A673 (cell line): Measurements from ENCODE around the gene AP4B1. TPM values are rescaled to one million over a fixed set of nuclear protein-coding genes. Genes with fewer than 3 reads are reported as not detected.
A peak's percentile ranks its signal among the peaks of the same experiment; 100 is the strongest.

Experiments used
- BruUV-seq: library from RNA; stranded (reverse); fragments of 400-500 nt; replicated peaks from 2 replicates; lab custom pipeline; 2021; lab: Mats Ljungman, UMichigan
- CTCF ChIA-PET: fragments of 300-600 bp; sonication (Branson Sonifier 250); formaldehyde crosslinking; loops from one replicate; lab custom pipeline; 2022; ENCODE audit warnings: antibody characterized with exemption; lab: Charles Lee
- POLR2A ChIA-PET: fragments of 300-600 bp; sonication (Branson Sonifier 250); formaldehyde crosslinking; loops from one replicate; lab custom pipeline; 2022; ENCODE audit warnings: antibody characterized with exemption; ENCODE audit not compliant: low non-redundant PET; lab: Charles Lee
- DNase-seq: peaks from one replicate; pipeline ENCODE4 v3.0.0-alpha.2; 2015; ENCODE audit warnings: low spot score
- H3K27ac ChIP-seq: fragments of 200-600 bp; sonication (generic); 2 replicates; pipeline ENCODE4 v1.5.1; 2016; ENCODE audit warnings: mixed run types, low read depth, mild to moderate bottlenecking, mixed read lengths, antibody characterized with exemption, low read length; ENCODE audit not compliant: poor library complexity, severe bottlenecking
- H3K27me3 ChIP-seq: fragments of 200-600 bp; sonication (generic); replicated peaks from 2 replicates; pipeline ENCODE4 v1.6.1; 2017; ENCODE audit warnings: mixed run types, low read depth, mild to moderate bottlenecking, mixed read lengths, antibody characterized with exemption, low read length; ENCODE audit not compliant: insufficient read depth, poor library complexity
- H3K36me3 ChIP-seq: fragments of 200-600 bp; sonication (generic); 2 replicates; pipeline ENCODE4 v1.6.1; 2016; ENCODE audit warnings: mixed run types, mild to moderate bottlenecking, mixed read lengths, antibody characterized with exemption, low read length; ENCODE audit not compliant: insufficient read depth, poor library complexity, severe bottlenecking
- H3K4me1 ChIP-seq: fragments of 200-600 bp; sonication (generic); 2 replicates; pipeline ENCODE4 v1.6.1; 2017; ENCODE audit warnings: mixed run types, mild to moderate bottlenecking, mixed read lengths, antibody characterized with exemption, low read length; ENCODE audit not compliant: insufficient read depth, poor library complexity, severe bottlenecking
- H3K4me3 ChIP-seq: fragments of 200-600 bp; sonication (generic); 2 replicates; pipeline ENCODE4 v1.5.1; 2016; ENCODE audit warnings: low read depth, mixed run types, mild to moderate bottlenecking, mixed read lengths, low read length; ENCODE audit not compliant: poor library complexity, severe bottlenecking
- H3K9me3 ChIP-seq: fragments of 200-600 bp; sonication (generic); 2 replicates; pipeline ENCODE4 v1.6.1; 2016; ENCODE audit warnings: mixed run types, low read depth, mild to moderate bottlenecking, mixed read lengths, antibody characterized with exemption, low read length; ENCODE audit not compliant: poor library complexity, severe bottlenecking
- CTCF ChIP-seq: fragments of 300-800, 200-600 bp; sonication (generic); conservative IDR thresholded peaks from 2 replicates; pipeline ENCODE4 v1.5.1; 2017; ENCODE audit warnings: low read depth, mild to moderate bottlenecking, antibody characterized with exemption, low read length, moderate library complexity, mixed read lengths
- EZH2 ChIP-seq: fragments of 200-600 bp; sonication (generic); IDR thresholded peaks from 2 replicates; pipeline ENCODE4 v1.6.1; 2017; ENCODE audit warnings: borderline replicate concordance, low read depth, mild to moderate bottlenecking, mixed read lengths, antibody characterized with exemption, low read length; ENCODE audit not compliant: poor library complexity, severe bottlenecking
- intact Hi-C: fragments of 100-400 bp; cut with micrococcal nuclease; formaldehyde crosslinking; loops from one replicate; pipeline ENCODE4 v1.10.0; 2022; ENCODE audit not compliant: unreplicated experiment
- total RNA-seq: library from RNA; stranded (reverse); gene quantifications from 2 replicates; pipeline ENCODE4 v1.2.3, GENCODE V29; 2021

AP4B1 gene
- total RNA-seq, 1 experiment from 2014 or later, result 48.9 TPM

- Histone ChIP-seq H3K9me3 (no peaks in the 10 kb centered on the region), H3K4me3 (no peak overlapping the region), H3K27ac (peak overlapping the region; percentile 52), H3K27me3 (no peaks in the 10 kb centered on the region), H3K4me1 (peaks cover 19% of the 10 kb centered on the region), H3K36me3 (peaks cover 27% of the 10 kb centered on the region)
- ChIA-PET POLR2A (no interaction called here), CTCF (no interaction called here)
- peak; percentile 91 for DNase-seq
- intact Hi-C loops, result no loop called here
- no peak for TF ChIP-seq CTCF
- TF ChIP-seq EZH2, result no peak
- no TSS peak for BruUV-seq
Observed at GRCh38 chr1:113891631-113892220, 12.9 kb downstream of the AP4B1 start.

GRCh38 chr1:113890816-113891215, 13.8 kb downstream of the AP4B1 start:
- no TSS peak for BruUV-seq

GRCh38 chr1:113887402-113888175, 17.0 kb downstream of the AP4B1 start, which contains the start of gene BCL2L15:
Gene BCL2L15, minus strand, starts transcription at chr1:113887581. Its CDS starts 206 bp downstream, at chr1:113887375.
- POLR2A ChIA-PET, result no interaction called here

More at GRCh38 chr1:113890816-113891215, 13.8 kb downstream of the AP4B1 start:
- H3K36me3 ChIP-seq, result peaks cover 18% of the 10 kb centered on the region
- H3K27ac ChIP-seq, result no peak overlapping the region
- DNase-seq, result no peak
- intact Hi-C loops, result no loop called here
- no peak for TF ChIP-seq CTCF
- no peak for TF ChIP-seq EZH2
- H3K4me3 ChIP-seq, result no peak overlapping the region
- CTCF ChIA-PET, result no interaction called here
- peaks cover 19% of the 10 kb centered on the region for H3K4me1 ChIP-seq
- H3K9me3 ChIP-seq, result no peaks in the 10 kb centered on the region
- POLR2A ChIA-PET, result no interaction called here
- no peaks in the 10 kb centered on the region for H3K27me3 ChIP-seq

More at GRCh38 chr1:113887402-113888175, 17.0 kb downstream of the AP4B1 start, which contains the start of gene BCL2L15:
- Histone ChIP-seq H3K4me3 (no peak within 1 kb of the TSS), H3K9me3 (no peaks in the 10 kb centered on the region), H3K27ac (no peak within 1 kb of the TSS), H3K36me3 (no peaks in the 10 kb centered on the region), H3K27me3 (no peaks in the 10 kb centered on the region), H3K4me1 (peaks cover 17% of the 10 kb centered on the region)
- no peak for DNase-seq
- BruUV-seq, result no TSS peak
- intact Hi-C loops, result no loop called here
- CTCF ChIA-PET, result interaction anchor here (0.7 kb wide), 1 partner anchor 52 kb away, joined by 3 read pairs; no protein-coding TSS in a partner anchor
- TF ChIP-seq CTCF (no peak), EZH2 (no peak)
